ENCODE measurements around the gene MRPL46. TPM values are rescaled to one million over a fixed set of nuclear protein-coding genes. Genes with fewer than 3 reads are reported as not detected.

Gene MRPL46
- total RNA-seq, 1 experiment from 2014 or later: 30.5 TPM

DNA sequence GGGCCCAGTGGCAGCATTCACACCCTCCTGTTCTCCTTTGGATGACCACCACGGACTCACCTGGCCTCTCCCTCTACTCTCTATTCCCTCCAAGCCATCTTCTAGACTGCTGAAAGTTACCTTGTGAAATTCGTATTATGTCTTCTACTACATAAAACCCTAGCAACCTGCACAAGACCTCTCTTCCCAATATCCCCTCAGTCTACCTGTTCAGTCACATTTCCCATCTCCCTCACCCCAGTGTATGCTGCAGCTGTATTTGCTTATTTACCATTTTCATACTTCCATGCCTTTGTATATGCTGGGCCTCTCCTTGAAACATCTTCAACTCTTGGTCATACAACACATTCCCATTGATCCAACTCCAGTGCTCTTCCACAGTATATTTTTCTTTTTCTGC lies 44.0 kb upstream of the MRPL46 start:
- Histone ChIP-seq H3K9ac (ENCODE audit: low read length) (no peak overlapping the region), H3K4me3 (replicated peaks in 1 of 2; ENCODE audit: low read depth in 1 of 2, low read length in 2 of 2) (no peak overlapping the region), H3K36me3 (ENCODE audit: control insufficient read depth in 1 of 2, insufficient read depth in 2 of 2, low read length in 2 of 2) (no peaks in the 10 kb centered on the region), H4K20me1 (ENCODE audit: insufficient read depth) (no peaks in the 10 kb centered on the region), H3K27me3 (ENCODE audit: insufficient read depth, low read length) (no peaks in the 10 kb centered on the region), H3K27ac (ENCODE audit: low read depth, low read length) (no peak overlapping the region), H3K4me2 (ENCODE audit: low read length) (no peak overlapping the region), H3K9me2 (ENCODE audit: insufficient read depth) (no peaks in the 10 kb centered on the region), H3K79me2 (ENCODE audit: insufficient read depth, low read length) (no peaks in the 10 kb centered on the region), H2AFZ (ENCODE audit: low read depth, low read length, poor library complexity, severe bottlenecking) (no peak overlapping the region), H3K4me1 (ENCODE audit: control insufficient read depth in 1 of 2, insufficient read depth in 2 of 2, low read length in 2 of 2) (peaks cover 0 to 7% of the 10 kb centered on the region in 2 experiments; a peak in 2 of 4 replicates), H3K9me3 (ENCODE audit: control insufficient read depth in 1 of 2, insufficient read depth in 1 of 2, low read depth in 1 of 2, low read length in 2 of 2) (no peaks in the 10 kb centered on the region)
- ChIA-PET RAD21 (ENCODE audit: low non-redundant PET in 1 of 2, low total read pairs in 2 of 2, uncharacterized antibody in 2 of 2, unreplicated experiment in 2 of 2) (no interaction called here), POLR2A (no interaction called here), CTCF (no interaction called here)
- TF ChIP-seq ZBTB33 (IDR thresholded peaks at IDR 0.05; ENCODE audit: extremely low read depth, insufficient replicate concordance, low read length): no peak
- TF ChIP-seq EGR1 (IDR thresholded peaks at IDR 0.05; ENCODE audit: low read depth): no peak
- no peak for TF ChIP-seq CEBPB (IDR thresholded peaks at IDR 0.05; ENCODE audit: low read depth)
- TF ChIP-seq POLR2AphosphoS5 (IDR thresholded peaks at IDR 0.05; ENCODE audit: low read depth, low read length): no peak
- no peak for TF ChIP-seq ELF1 (IDR thresholded peaks at IDR 0.05; ENCODE audit: borderline replicate concordance, low read depth)
- TF ChIP-seq RAD21 (IDR thresholded peaks at IDR 0.05; ENCODE audit: low read depth): no peak
- no peak for TF ChIP-seq MAX (IDR thresholded peaks at IDR 0.05)
- TF ChIP-seq ZFX (IDR thresholded peaks at IDR 0.05): no peak
- no peak for TF ChIP-seq SIN3A (IDR thresholded peaks at IDR 0.05; ENCODE audit: low read depth)
- no peak for TF ChIP-seq TCF7L2 (IDR thresholded peaks at IDR 0.05; ENCODE audit: borderline replicate concordance, extremely low read depth, insufficient read depth, insufficient read length)
- TF ChIP-seq EZH2 (IDR thresholded peaks at IDR 0.05): no peak
- TF ChIP-seq, protein P1, sequence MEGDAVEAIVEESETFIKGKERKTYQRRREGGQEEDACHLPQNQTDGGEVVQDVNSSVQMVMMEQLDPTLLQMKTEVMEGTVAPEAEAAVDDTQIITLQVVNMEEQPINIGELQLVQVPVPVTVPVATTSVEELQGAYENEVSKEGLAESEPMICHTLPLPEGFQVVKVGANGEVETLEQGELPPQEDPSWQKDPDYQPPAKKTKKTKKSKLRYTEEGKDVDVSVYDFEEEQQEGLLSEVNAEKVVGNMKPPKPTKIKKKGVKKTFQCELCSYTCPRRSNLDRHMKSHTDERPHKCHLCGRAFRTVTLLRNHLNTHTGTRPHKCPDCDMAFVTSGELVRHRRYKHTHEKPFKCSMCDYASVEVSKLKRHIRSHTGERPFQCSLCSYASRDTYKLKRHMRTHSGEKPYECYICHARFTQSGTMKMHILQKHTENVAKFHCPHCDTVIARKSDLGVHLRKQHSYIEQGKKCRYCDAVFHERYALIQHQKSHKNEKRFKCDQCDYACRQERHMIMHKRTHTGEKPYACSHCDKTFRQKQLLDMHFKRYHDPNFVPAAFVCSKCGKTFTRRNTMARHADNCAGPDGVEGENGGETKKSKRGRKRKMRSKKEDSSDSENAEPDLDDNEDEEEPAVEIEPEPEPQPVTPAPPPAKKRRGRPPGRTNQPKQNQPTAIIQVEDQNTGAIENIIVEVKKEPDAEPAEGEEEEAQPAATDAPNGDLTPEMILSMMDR (IDR thresholded peaks at IDR 0.05 in 2 of 3, conservative IDR thresholded peaks at IDR 0.05 in 1 of 3; ENCODE audit: borderline replicate concordance in 1 of 3, insufficient read depth in 1 of 3, low read depth in 2 of 3, low read length in 2 of 3): no peak
- TF ChIP-seq SP1 (IDR thresholded peaks at IDR 0.05; ENCODE audit: low read depth): no peak
- no peak for TF ChIP-seq ATF3 (IDR thresholded peaks at IDR 0.05)
- TF ChIP-seq EZH2phosphoT487 (IDR thresholded peaks at IDR 0.05; ENCODE audit: borderline replicate concordance): no peak
- no peak for TF ChIP-seq CBX3 (IDR thresholded peaks at IDR 0.05; ENCODE audit: low read depth)
- TF ChIP-seq ZNF274 (IDR thresholded peaks at IDR 0.05; ENCODE audit: low read depth, low read length): no peak
- TF ChIP-seq YY1 (IDR thresholded peaks at IDR 0.05; ENCODE audit: extremely low read depth, insufficient replicate concordance, low read depth, low read length): no peak
- no peak for TF ChIP-seq POLR2A (IDR thresholded peaks at IDR 0.05; ENCODE audit: borderline replicate concordance, extremely low read depth, insufficient read depth, insufficient read length)
- no TSS peak for BruUV-seq (replicated peaks)
- intact Hi-C loops (cut with micrococcal nuclease): no loop called here
- ATAC-seq (no peak), DNase-seq (ENCODE audit: low read depth, low spot score) (no peak)

Measured in HCT116 (cell line).